Measurements from ENCODE around the gene UVRAG. TPM values are rescaled to one million over a fixed set of nuclear protein-coding genes. Genes with fewer than 3 reads are reported as not detected.

UVRAG gene
- total and polyA plus RNA-seq, 2 of the 13 experiments (the other 11 are each of a cell fraction or from before 2014, with no cell fraction given) = 9.7 to 17.3 TPM

DNA sequence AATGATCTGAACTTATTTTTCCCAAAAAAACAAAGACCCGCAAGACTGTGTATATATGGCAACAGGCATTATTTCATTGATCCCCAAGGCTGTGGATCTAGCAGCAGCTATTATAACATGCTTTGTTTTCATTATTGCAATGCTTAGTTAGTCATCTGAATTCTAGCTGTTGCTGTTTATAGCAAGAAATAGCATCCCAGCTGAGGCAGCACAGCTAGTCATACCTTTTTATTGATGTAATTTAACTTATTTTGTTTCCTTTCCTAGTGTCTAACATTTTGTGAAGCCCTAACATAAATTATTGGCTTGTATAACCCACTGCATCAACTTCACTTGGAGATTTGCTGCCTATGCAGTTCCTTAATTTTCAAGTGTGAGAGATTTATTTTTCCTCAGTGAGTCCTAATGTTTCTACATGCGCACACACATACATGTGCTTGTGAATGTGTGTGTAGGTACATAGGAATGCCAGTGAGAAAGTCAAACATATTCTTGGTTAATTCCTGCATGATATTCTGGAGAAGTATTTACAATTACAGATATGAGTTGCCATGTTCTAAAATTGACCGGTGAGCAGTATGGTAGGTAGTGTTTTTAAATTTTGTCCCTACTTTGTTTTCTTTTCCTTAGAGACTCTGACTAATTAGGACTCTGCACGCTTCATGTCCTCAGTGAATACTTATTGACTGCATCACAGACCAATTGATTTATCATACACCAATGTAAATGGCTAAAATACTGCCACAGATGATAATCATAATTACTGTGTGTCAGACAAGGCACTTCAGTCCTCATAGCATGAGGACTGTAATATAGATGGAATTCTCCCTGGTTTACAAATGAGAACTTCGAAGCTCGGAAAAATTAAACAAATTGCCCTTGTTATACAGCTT lies 272.0 kb downstream of the UVRAG start:
- intact Hi-C loops (cut with micrococcal nuclease; ENCODE audit: unreplicated experiment) = no loop called here
- in situ Hi-C loops (cut with HindIII; ENCODE audit: extremely low pct_ligation_motif_present, low pct_unique_long_range_greater_than_20kb) = no loop called here
- no peak overlapping the region for H3K27ac ChIP-seq (ENCODE audit: extremely low read length, insufficient read depth, low read length)
- no peak overlapping the region for H2AFZ ChIP-seq (ENCODE audit: low read length)
- H3K9me3 ChIP-seq (ENCODE audit: low read length) = no peaks in the 10 kb centered on the region
- no peaks in the 10 kb centered on the region for H3K79me2 ChIP-seq (ENCODE audit: insufficient read depth, low read length)
- CTCF ChIA-PET (ENCODE audit: low intra/inter-chr PET ratio, low total read pairs) = no interaction called here
- no peak overlapping the region for H3K4me2 ChIP-seq (ENCODE audit: low read depth, low read length)
- no TSS peak for BruUV-seq (replicated peaks)
- WGBS (ENCODE audit: low lambda C conversion rate) = over 99% methylated on average over 6 of the region's 6 CpGs
- no peaks in the 10 kb centered on the region for H3K4me1 ChIP-seq (ENCODE audit: insufficient read depth, low read length)
- TF ChIP-seq MAZ (IDR thresholded peaks at IDR 0.05; ENCODE audit: borderline replicate concordance, low read depth, low read length) = no peak
- TF ChIP-seq MAZ (CRISPR knock-in tag; IDR thresholded peaks at IDR 0.05; ENCODE audit: low read depth) = no peak
- TF ChIP-seq ZNF841 (CRISPR knock-in tag; IDR thresholded peaks at IDR 0.05; ENCODE audit: borderline replicate concordance) = no peak
- TF ChIP-seq ZFP36 (IDR thresholded peaks at IDR 0.05; ENCODE audit: borderline replicate concordance, low read depth, low read length, partially characterized antibody) = no peak
- TF ChIP-seq ZNF274 (CRISPR knock-in tag; IDR thresholded peaks at IDR 0.05) = no peak
- no peak for TF ChIP-seq SMYD3 (CRISPR knock-in tag; IDR thresholded peaks at IDR 0.05)
- TF ChIP-seq CBX2 (IDR thresholded peaks at IDR 0.05; ENCODE audit: low read depth, low read length) = no peak
- no peak for TF ChIP-seq CBX2 (CRISPR knock-in tag; IDR thresholded peaks at IDR 0.05; ENCODE audit: low read depth)
- no peak for TF ChIP-seq ZNF430 (CRISPR knock-in tag; IDR thresholded peaks at IDR 0.05)
- TF ChIP-seq ZNF383 (CRISPR knock-in tag; IDR thresholded peaks at IDR 0.05; ENCODE audit: borderline replicate concordance) = no peak
- TF ChIP-seq PHF8 (CRISPR knock-in tag; IDR thresholded peaks at IDR 0.05) = no peak
- no peak for TF ChIP-seq ZNF644 (CRISPR knock-in tag; IDR thresholded peaks at IDR 0.05; ENCODE audit: low read depth)
- TF ChIP-seq ZKSCAN5 (CRISPR knock-in tag; IDR thresholded peaks at IDR 0.05) = no peak
- TF ChIP-seq KLF15 (CRISPR knock-in tag; IDR thresholded peaks at IDR 0.05; ENCODE audit: borderline replicate concordance) = no peak
- TF ChIP-seq KLF6 (CRISPR knock-in tag; IDR thresholded peaks at IDR 0.05) = no peak
- TF ChIP-seq ZNF143 (CRISPR knock-in tag; IDR thresholded peaks at IDR 0.05) = no peak
- no peak overlapping the region for H3K4me3 ChIP-seq (replicated peaks in 1 of 3; ENCODE audit: insufficient read depth in 1 of 3, low read depth in 2 of 3, low read length in 3 of 3)
- FAIRE-seq = no peak
- POLR2A ChIA-PET = no interaction called here
- no peak for DNase-seq (ENCODE audit: low spot score)
- H4K20me1 ChIP-seq (ENCODE audit: insufficient read depth, low read length) = no peaks in the 10 kb centered on the region
- no peak overlapping the region for H3K9ac ChIP-seq (ENCODE audit: insufficient read depth, low read depth, low read length)
- no peaks in the 10 kb centered on the region for H3K36me3 ChIP-seq (replicated peaks in 1 of 2; ENCODE audit: control insufficient read depth in 1 of 2, insufficient read depth in 2 of 2, low read length in 2 of 2)
- no peaks in the 10 kb centered on the region for H3K27me3 ChIP-seq (ENCODE audit: control insufficient read depth in 1 of 2, insufficient read depth in 2 of 2, low read length in 2 of 2)
- no peak for ATAC-seq

Data from HepG2 (cell line).